ENCODE measurements around the gene JOSD2. TPM values are rescaled to one million over a fixed set of nuclear protein-coding genes. Genes with fewer than 3 reads are reported as not detected.

Gene JOSD2
- total RNA-seq, 2 donors from 2014 or later, result 12.1 to 13.7 TPM

DNA sequence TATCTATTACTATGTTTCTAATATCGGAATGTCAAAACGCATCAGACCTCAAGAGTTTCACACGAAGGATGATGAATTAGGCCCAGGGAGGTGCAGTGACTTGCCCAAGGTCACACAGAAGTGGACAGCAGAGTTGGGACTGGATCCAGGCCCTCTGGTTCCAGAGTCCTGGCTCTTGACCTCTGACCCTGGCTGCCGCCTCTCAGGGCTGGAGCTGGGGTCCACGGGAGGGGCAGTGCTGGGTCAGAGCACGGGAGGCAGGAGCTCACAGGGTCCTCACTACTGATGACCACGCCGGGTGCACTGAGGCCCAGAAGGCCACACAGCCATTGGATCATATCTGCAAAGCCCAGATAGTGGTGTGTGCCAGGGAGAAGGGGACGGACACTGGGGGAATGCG is 11.9 kb upstream of the JOSD2 start:
- Histone ChIP-seq H3K4me1 (ENCODE audit: control insufficient read depth, insufficient read depth, low read length) (no peaks in the 10 kb centered on the region), H3K9ac (ENCODE audit: extremely low read depth, low read length, poor library complexity, severe bottlenecking) (no peak overlapping the region), H3K4me3 (ENCODE audit: low read length) (no peak overlapping the region), H3K9me3 (ENCODE audit: control insufficient read depth, low read length) (no peaks in the 10 kb centered on the region), H3K27me3 (ENCODE audit: control insufficient read depth, insufficient read depth, low read length, poor library complexity, severe bottlenecking) (no peaks in the 10 kb centered on the region), H3K36me3 (ENCODE audit: control insufficient read depth, insufficient read depth, low read length) (no peaks in the 10 kb centered on the region), H3K27ac (ENCODE audit: low read depth, low read length) (no peak overlapping the region)
- H3K9me3 Mint-ChIP-seq, result peaks cover 5% of the 10 kb centered on the region
- H3K4me1 Mint-ChIP-seq, result no peaks in the 10 kb centered on the region
- 89 to 98% methylated on average over 10 of the region's 10 CpGs for WGBS, 2 experiments (ENCODE audit: insufficient coverage in 1 of 2, insufficient read length in 1 of 2)
- DNase-seq, result no peak
- H3K27me3 Mint-ChIP-seq (ENCODE audit: insufficient read depth), result peaks cover 23% of the 10 kb centered on the region
- no peak overlapping the region for H3K27ac Mint-ChIP-seq
- TF ChIP-seq, protein P1, sequence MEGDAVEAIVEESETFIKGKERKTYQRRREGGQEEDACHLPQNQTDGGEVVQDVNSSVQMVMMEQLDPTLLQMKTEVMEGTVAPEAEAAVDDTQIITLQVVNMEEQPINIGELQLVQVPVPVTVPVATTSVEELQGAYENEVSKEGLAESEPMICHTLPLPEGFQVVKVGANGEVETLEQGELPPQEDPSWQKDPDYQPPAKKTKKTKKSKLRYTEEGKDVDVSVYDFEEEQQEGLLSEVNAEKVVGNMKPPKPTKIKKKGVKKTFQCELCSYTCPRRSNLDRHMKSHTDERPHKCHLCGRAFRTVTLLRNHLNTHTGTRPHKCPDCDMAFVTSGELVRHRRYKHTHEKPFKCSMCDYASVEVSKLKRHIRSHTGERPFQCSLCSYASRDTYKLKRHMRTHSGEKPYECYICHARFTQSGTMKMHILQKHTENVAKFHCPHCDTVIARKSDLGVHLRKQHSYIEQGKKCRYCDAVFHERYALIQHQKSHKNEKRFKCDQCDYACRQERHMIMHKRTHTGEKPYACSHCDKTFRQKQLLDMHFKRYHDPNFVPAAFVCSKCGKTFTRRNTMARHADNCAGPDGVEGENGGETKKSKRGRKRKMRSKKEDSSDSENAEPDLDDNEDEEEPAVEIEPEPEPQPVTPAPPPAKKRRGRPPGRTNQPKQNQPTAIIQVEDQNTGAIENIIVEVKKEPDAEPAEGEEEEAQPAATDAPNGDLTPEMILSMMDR (conservative IDR thresholded peaks at IDR 0.05), result no peak
- no peaks in the 10 kb centered on the region for H3K36me3 Mint-ChIP-seq (ENCODE audit: low read depth)
- H3K4me3 Mint-ChIP-seq, result no peak overlapping the region

DNA sequence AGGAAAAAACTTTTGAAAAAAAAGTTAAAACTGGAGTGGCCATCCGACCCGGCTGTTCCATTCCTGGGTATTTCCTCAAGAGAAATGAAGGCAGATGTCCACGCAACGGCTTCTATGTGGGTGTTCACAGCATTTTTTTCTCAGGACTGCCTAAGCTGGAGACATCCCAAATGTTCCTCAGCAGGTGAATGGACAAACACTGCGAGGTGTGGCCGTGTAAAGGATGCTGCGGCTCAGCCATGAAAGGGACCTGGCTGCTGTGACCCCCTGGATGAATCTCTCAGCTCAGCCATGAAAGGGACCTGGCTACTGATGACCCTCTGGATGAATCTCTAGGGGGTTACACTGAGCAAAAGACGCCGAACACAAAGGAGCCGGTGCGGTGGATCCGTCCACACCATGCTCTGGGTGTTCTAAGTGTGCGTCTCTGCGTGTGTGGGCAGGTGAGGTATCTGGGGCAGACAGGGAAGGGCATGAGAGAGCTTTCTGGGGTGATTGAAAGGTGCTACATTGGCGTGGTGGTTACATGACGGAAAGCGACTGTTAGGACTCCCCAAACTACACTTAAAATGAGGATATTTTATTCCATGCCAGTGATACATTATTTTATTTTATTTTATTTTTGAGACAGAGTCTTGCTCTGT is 10.0 kb upstream of the JOSD2 start:
- TF ChIP-seq, protein P1 (conservative IDR thresholded peaks at IDR 0.05), result no peak
- no peak overlapping the region for H3K9ac ChIP-seq (ENCODE audit: extremely low read depth, low read length, poor library complexity, severe bottlenecking)
- Mint-ChIP-seq H3K27ac (no peak overlapping the region), H3K4me3 (no peak overlapping the region), H3K9me3 (peaks cover 5% of the 10 kb centered on the region), H3K27me3 (ENCODE audit: insufficient read depth) (peaks cover 23% of the 10 kb centered on the region), H3K4me1 (no peaks in the 10 kb centered on the region), H3K36me3 (ENCODE audit: low read depth) (no peaks in the 10 kb centered on the region)
- no peak overlapping the region for H3K27ac ChIP-seq (ENCODE audit: low read depth, low read length)
- DNase-seq, result no peak
- H3K4me1 ChIP-seq (ENCODE audit: control insufficient read depth, insufficient read depth, low read length), result no peaks in the 10 kb centered on the region
- 91 to 95% methylated on average over 11 to 14 of the region's 17 CpGs for WGBS, 2 experiments (ENCODE audit: insufficient coverage in 1 of 2, insufficient read length in 1 of 2)
- no peaks in the 10 kb centered on the region for H3K36me3 ChIP-seq (ENCODE audit: control insufficient read depth, insufficient read depth, low read length)
- H3K9me3 ChIP-seq (ENCODE audit: control insufficient read depth, low read length), result no peaks in the 10 kb centered on the region
- no peaks in the 10 kb centered on the region for H3K27me3 ChIP-seq (ENCODE audit: control insufficient read depth, insufficient read depth, low read length, poor library complexity, severe bottlenecking)
- no peak overlapping the region for H3K4me3 ChIP-seq (ENCODE audit: low read length)

DNA sequence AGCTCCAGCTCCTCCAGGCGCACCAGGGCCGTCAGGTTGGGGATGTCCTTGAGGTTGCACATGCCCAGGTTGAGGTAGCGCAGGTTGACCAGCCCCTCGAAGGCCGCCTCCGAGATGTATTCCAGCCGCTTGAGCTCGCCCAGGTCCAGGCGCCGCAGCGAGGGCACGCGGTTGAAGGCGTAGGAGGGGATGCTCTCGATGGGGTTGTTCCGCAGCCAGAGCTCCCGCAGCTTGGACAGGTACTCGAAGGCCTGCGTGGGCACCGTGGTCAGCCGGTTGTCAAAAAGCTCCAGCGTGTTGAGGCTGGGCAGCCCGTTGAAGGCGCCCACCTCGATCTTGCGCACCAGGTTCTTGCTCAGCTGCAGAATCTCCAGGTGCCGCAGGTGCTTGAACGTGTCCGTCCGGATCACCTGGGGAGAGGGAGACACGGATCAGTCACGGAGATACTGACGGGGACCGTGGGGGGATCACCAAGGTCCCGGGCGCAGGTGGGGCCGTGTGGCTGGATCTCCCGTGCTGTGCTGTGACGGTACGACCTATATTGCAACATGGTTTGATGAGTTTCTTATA is 8.1 kb upstream of the JOSD2 start:
- TF ChIP-seq, protein P1 (conservative IDR thresholded peaks at IDR 0.05), result no peak
- no peaks in the 10 kb centered on the region for H3K9me3 ChIP-seq (ENCODE audit: control insufficient read depth, low read length)
- no peaks in the 10 kb centered on the region for H3K36me3 ChIP-seq (ENCODE audit: control insufficient read depth, insufficient read depth, low read length)
- no peaks in the 10 kb centered on the region for H3K4me1 Mint-ChIP-seq
- peaks cover 5% of the 10 kb centered on the region for H3K9me3 Mint-ChIP-seq
- H3K27me3 Mint-ChIP-seq (ENCODE audit: insufficient read depth), result peaks cover 33% of the 10 kb centered on the region
- no peak overlapping the region for H3K4me3 Mint-ChIP-seq
- no peak for DNase-seq
- no peaks in the 10 kb centered on the region for H3K27me3 ChIP-seq (ENCODE audit: control insufficient read depth, insufficient read depth, low read length, poor library complexity, severe bottlenecking)
- H3K27ac Mint-ChIP-seq, result no peak overlapping the region
- no peaks in the 10 kb centered on the region for H3K4me1 ChIP-seq (ENCODE audit: control insufficient read depth, insufficient read depth, low read length)
- no peak overlapping the region for H3K27ac ChIP-seq (ENCODE audit: low read depth, low read length)
- no peak overlapping the region for H3K4me3 ChIP-seq (ENCODE audit: low read length)
- WGBS, 2 experiments (ENCODE audit: insufficient coverage in 1 of 2, insufficient read length in 1 of 2), result 93 to 96% methylated on average over 33 to 40 of the region's 40 CpGs
- H3K9ac ChIP-seq (ENCODE audit: extremely low read depth, low read length, poor library complexity, severe bottlenecking), result no peak overlapping the region
- H3K36me3 Mint-ChIP-seq (ENCODE audit: low read depth), result no peaks in the 10 kb centered on the region
